Astrocyte (in vitro differentiated cells and primary cell): ENCODE results near the gene MAPK12. TPM values are rescaled to one million over a fixed set of nuclear protein-coding genes. Genes with fewer than 3 reads are reported as not detected.
A peak's percentile ranks its signal among the peaks of the same experiment; 100 is the strongest.

Experiments
- DNase-seq: peaks from one replicate; pipeline ENCODE4 v3.0.0-alpha.2; 2010; ENCODE audit warnings: low read depth
- FAIRE-seq: peaks from 2 replicates; lab custom pipeline; 2011; peaks lifted over from hg19 to GRCh38; lab: Jason Lieb, UNC
- H2AFZ ChIP-seq: 2 replicates; pipeline ENCODE4 v1.6.0; 2012; ENCODE audit warnings: low read depth, low read length, inconsistent platforms
- H3K27ac ChIP-seq: 2 replicates; pipeline ENCODE4 v1.5.1; 2011; ENCODE audit warnings: low read depth, low read length, inconsistent platforms
- H3K27me3 ChIP-seq: 2 replicates; pipeline ENCODE4 v1.6.0; 2011; ENCODE audit warnings: low read length, inconsistent platforms; ENCODE audit not compliant: insufficient read depth
- H3K36me3 ChIP-seq: 2 replicates; pipeline ENCODE4 v1.5.1; 2011; ENCODE audit warnings: low read length, inconsistent platforms; ENCODE audit not compliant: insufficient read depth
- H3K4me1 ChIP-seq: 2 replicates; pipeline ENCODE4 v1.5.1; 2011; ENCODE audit warnings: low read length, inconsistent platforms; ENCODE audit not compliant: insufficient read depth
- H3K4me2 ChIP-seq: 2 replicates; pipeline ENCODE4 v1.6.0; 2012; ENCODE audit warnings: low read length, inconsistent platforms
- H3K4me3 ChIP-seq: 2 replicates; pipeline ENCODE4 v1.5.1; 2011; ENCODE audit warnings: low read depth, mild to moderate bottlenecking, low read length, inconsistent platforms; ENCODE audit not compliant: insufficient read depth
- H3K79me2 ChIP-seq: 2 replicates; pipeline ENCODE4 v1.6.0; 2012; ENCODE audit warnings: mild to moderate bottlenecking, low read length, inconsistent platforms; ENCODE audit not compliant: insufficient read depth
- H3K9ac ChIP-seq: 2 replicates; pipeline ENCODE4 v1.6.0; 2012; ENCODE audit warnings: mild to moderate bottlenecking, low read length, inconsistent platforms
- H3K9me3 ChIP-seq: 2 replicates; pipeline ENCODE4 v1.5.1; 2012; ENCODE audit warnings: low read depth, mild to moderate bottlenecking, low read length, inconsistent platforms; ENCODE audit not compliant: insufficient read depth
- H4K20me1 ChIP-seq: 2 replicates; pipeline ENCODE4 v1.6.0; 2012; ENCODE audit warnings: low read length, inconsistent platforms; ENCODE audit not compliant: insufficient read depth
- H3K27ac Mint-ChIP-seq: one replicate; pipeline ENCODE4 v1.8.0; 2021; ENCODE audit warnings: mild to moderate bottlenecking, mixed read lengths; ENCODE audit not compliant: unreplicated experiment
- H3K27me3 Mint-ChIP-seq: one replicate; pipeline ENCODE4 v1.8.0; 2021; ENCODE audit warnings: low read depth, mixed read lengths; ENCODE audit not compliant: unreplicated experiment
- H3K36me3 Mint-ChIP-seq: one replicate; pipeline ENCODE4 v1.8.0; 2021; ENCODE audit warnings: low read depth, mixed read lengths; ENCODE audit not compliant: unreplicated experiment
- H3K4me1 Mint-ChIP-seq: one replicate; pipeline ENCODE4 v1.8.0; 2021; ENCODE audit warnings: low read depth, mixed read lengths; ENCODE audit not compliant: unreplicated experiment
- H3K4me3 Mint-ChIP-seq: one replicate; pipeline ENCODE4 v1.8.0; 2021; ENCODE audit warnings: mild to moderate bottlenecking, moderate library complexity, mixed read lengths; ENCODE audit not compliant: unreplicated experiment
- H3K9me3 Mint-ChIP-seq: one replicate; pipeline ENCODE4 v1.8.0; 2021; ENCODE audit warnings: mild to moderate bottlenecking, mixed read lengths; ENCODE audit not compliant: unreplicated experiment
- CTCF ChIP-seq: IDR thresholded peaks from 2 replicates; pipeline ENCODE4 v1.5.1; 2011; ENCODE audit warnings: low read depth, mild to moderate bottlenecking, inconsistent platforms, low read length, moderate library complexity; ENCODE audit not compliant: insufficient read depth
- EZH2 ChIP-seq: IDR thresholded peaks from 2 replicates; pipeline ENCODE4 v1.6.1; 2012; ENCODE audit warnings: mild to moderate bottlenecking, low read length, inconsistent platforms; ENCODE audit not compliant: insufficient read depth
- total RNA-seq: library from RNA; stranded (reverse); gene quantifications from 2 replicates; pipeline ENCODE4 v1.2.1, GENCODE V29; 2021

The MAPK12 gene
- total RNA-seq, 1 donor from 2014 or later, result 36.4 TPM

GRCh38 chr22:50221410-50222300 is 39.8 kb downstream of the MAPK12 start:
- Histone ChIP-seq H3K27me3 (no peaks in the 10 kb centered on the region), H2AFZ (no peak overlapping the region), H3K4me3 (no peak overlapping the region), H3K9me3 (no peaks in the 10 kb centered on the region), H3K4me1 (no peaks in the 10 kb centered on the region), H3K27ac (no peak overlapping the region), H3K9ac (no peak overlapping the region), H3K4me2 (no peak overlapping the region), H3K36me3 (peaks cover 7% of the 10 kb centered on the region), H3K79me2 (no peaks in the 10 kb centered on the region), H4K20me1 (peaks cover 44% of the 10 kb centered on the region)
- TF ChIP-seq EZH2, result no peak
- TF ChIP-seq CTCF, result no peak
- DNase-seq (no peak), FAIRE-seq (no peak)
- no peaks in the 10 kb centered on the region for H3K9me3 Mint-ChIP-seq
- H3K4me1 Mint-ChIP-seq, result peaks cover 2% of the 10 kb centered on the region
- no peak overlapping the region for H3K27ac Mint-ChIP-seq
- H3K36me3 Mint-ChIP-seq, result peaks cover 11% of the 10 kb centered on the region
- H3K4me3 Mint-ChIP-seq, result no peak overlapping the region
- H3K27me3 Mint-ChIP-seq, result no peaks in the 10 kb centered on the region

- DNase-seq (no peak), FAIRE-seq (no peak)
- TF ChIP-seq EZH2 (no peak), CTCF (no peak)
- H3K79me2 ChIP-seq, result peaks cover 4% of the 10 kb centered on the region
- Mint-ChIP-seq H3K27me3 (no peaks in the 10 kb centered on the region), H3K4me1 (peaks cover 2% of the 10 kb centered on the region), H3K4me3 (no peak overlapping the region), H3K27ac (peak overlapping the region; percentile 12), H3K36me3 (peaks cover 11% of the 10 kb centered on the region), H3K9me3 (no peaks in the 10 kb centered on the region)
- H3K9me3 ChIP-seq, result no peaks in the 10 kb centered on the region
- no peak overlapping the region for H3K9ac ChIP-seq
- no peaks in the 10 kb centered on the region for H3K27me3 ChIP-seq
- H3K36me3 ChIP-seq, result peaks cover 7% of the 10 kb centered on the region
- H4K20me1 ChIP-seq, result peaks cover 53% of the 10 kb centered on the region
- no peak overlapping the region for H2AFZ ChIP-seq
- no peak overlapping the region for H3K27ac ChIP-seq
- H3K4me2 ChIP-seq, result no peak overlapping the region
- no peaks in the 10 kb centered on the region for H3K4me1 ChIP-seq
- no peak overlapping the region for H3K4me3 ChIP-seq
Observed at GRCh38 chr22:50220603-50221409, 40.7 kb downstream of the MAPK12 start.
